Measurements from ENCODE around the gene EBF3.

The EBF3 gene

DNA sequence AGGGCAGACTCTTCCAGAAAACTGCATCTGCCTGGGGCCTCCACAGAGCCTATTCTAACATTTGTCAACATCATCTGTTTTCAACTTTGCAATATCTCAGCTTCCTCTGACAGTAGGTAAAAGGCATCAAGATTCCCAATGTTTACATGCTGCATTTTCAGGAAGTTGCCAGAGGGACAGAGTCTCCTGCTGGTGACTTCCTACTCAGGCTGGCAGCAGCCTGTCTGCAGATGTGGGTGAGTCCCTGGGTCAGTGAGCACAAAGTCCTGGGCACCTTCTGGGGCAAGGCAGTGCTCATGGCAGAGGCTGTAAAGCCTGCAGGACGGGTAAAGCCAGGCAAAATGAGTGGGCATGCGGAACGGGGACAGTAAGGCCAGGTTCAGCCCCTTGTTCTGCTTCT, 69.4 kb downstream of the EBF3 start:
- in situ Hi-C loops (cut with HindIII; ENCODE audit: low sequenced_read_pairs): no loop called here

- in situ Hi-C loops (cut with HindIII; ENCODE audit: low sequenced_read_pairs): no loop called here
These were observed 70.7 kb downstream of the EBF3 start for GRCh38 chr10:129893104-129894089.

DNA sequence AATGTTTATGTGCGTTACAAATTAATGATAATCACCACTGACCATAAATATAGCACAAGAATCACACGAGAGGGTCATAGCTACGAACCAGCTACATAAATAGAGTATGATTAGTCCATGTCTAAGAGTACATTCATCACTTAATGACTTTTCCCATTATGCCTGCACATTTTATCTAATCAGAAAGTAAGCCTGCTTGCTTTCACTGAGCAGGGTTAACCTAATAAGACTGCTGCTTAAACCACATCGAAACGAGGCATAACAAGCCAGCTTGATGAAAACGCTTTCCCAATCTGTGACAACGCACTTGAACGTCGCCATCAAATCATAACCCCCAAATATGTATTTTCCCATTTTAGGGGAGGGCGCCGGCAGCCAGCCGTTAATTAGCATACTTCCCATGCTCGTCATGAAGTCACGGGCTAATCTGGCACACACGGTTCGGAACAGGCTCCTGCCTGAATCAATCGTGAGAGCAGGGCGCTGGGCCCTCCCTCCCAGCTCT, 71.5 kb downstream of the EBF3 start:
- in situ Hi-C loops (cut with HindIII; ENCODE audit: low sequenced_read_pairs): no loop called here

- in situ Hi-C loops (cut with HindIII; ENCODE audit: low sequenced_read_pairs): no loop called here
These were observed 72.3 kb downstream of the EBF3 start for GRCh38 chr10:129891806-129892205.

- in situ Hi-C loops (cut with HindIII; ENCODE audit: low sequenced_read_pairs): no loop called here
These were observed 73.9 kb downstream of the EBF3 start for GRCh38 chr10:129890170-129890569.

DNA sequence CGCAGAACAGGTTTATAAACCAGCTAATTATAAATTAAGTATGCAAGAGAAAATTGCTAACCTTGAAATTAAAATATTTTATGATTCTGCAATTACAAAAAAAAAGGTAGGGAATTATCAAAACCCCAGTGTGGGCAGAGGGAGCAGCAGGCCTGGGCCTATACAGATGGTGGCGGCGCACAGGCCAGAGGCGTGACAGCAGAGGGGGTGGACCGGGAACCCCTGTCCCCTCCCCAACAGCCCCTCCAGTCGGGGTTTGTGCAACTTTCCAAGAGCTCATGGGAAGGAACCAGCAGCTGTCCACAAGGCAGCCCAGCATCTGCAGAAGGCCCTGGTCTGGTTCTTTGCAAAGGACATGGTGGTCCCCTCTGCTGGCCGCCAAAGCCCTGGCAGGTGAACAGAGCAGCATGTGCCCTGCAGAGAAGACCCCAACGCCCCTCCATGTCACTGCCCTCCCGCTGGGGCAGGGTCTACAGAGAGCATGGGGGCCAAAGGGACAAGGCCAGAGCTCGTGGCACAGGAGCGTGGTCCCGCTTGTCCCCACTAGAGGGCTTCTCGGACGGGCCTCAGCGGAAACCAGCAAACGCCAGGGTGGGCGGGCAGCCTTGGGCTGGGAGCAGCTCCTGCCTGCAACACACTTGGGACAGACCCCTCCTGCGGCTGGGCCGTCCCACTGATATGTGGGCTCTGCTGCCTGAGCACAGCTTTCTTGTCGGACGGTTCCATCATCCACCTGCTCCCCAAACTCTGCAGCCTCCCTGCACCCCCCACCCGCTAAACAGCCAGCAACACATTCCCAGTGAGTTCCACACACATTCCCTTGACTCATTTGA, 75.1 kb downstream of the EBF3 start:
- in situ Hi-C loops (cut with HindIII; ENCODE audit: low sequenced_read_pairs): no loop called here

DNA sequence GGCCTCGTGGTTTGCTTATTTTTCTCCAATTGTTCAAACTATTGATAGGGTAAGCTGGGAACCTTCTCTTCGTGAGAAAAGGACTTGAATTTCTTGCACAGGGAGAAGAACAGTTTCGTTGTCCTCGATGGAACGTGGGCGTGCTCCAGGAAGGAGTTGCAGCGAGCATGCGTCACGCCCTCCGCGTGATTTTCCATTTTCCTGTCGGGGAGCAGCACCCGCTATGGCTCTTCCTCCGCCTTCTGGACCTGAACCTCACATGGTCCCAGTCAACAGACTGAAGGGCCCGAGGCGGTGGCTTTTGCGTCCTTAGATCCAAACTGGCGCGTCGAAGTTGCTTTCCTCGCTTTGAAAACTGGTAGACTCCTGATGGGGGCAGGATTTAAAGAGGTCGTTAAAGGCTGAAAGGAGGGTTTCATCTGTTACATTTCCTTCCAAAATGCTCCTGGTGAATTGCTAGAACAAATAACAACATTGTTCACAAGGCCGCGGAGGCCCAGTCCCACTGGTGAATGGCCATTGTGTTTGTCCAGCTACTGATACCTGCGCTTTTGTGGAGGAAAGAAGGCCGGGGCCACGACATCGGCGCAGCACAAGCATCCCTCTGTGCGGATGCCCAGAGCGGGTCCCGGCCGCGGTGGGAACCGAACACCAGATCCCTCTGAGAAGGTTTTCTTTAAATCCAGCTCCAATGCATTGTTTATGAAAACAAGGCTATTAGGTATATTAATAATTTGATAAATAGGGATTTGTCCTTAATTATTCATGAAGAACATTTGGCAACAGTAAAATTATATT, 75.9 kb downstream of the EBF3 start:
- in situ Hi-C loops (cut with HindIII; ENCODE audit: low sequenced_read_pairs): no loop called here

- in situ Hi-C loops (cut with HindIII; ENCODE audit: low sequenced_read_pairs): no loop called here
These were observed 76.6 kb downstream of the EBF3 start for GRCh38 chr10:129887381-129887905.

GRCh38 chr10:129886263-129886662, 77.8 kb downstream of the EBF3 start:
- in situ Hi-C loops (cut with HindIII; ENCODE audit: low sequenced_read_pairs): no loop called here

DNA sequence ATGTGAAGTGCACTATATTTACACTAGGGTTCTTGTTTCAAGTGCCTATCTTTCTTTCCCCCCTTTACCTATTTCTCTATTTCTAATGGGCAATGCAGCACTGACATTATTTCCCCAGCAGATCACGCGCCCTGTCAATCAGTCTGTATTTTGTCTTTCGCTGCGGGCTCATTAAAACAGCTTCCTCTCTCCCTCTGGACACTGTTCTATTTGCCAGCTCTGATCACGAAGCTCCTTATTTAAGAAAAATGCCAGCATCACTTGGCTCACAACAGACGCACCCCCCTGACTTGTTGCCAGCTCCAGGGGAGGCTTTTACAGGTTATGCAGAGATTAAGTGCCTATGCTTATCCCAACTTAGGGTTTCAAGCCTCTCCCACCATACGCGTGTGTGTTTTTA, 78.5 kb downstream of the EBF3 start:
- in situ Hi-C loops (cut with HindIII; ENCODE audit: low sequenced_read_pairs): no loop called here

GRCh38 chr10:129884398-129885078, 79.5 kb downstream of the EBF3 start:
- in situ Hi-C loops (cut with HindIII; ENCODE audit: low sequenced_read_pairs): loop anchor here (5.0 kb wide), 1 partner anchor 482 kb away; no protein-coding TSS in a partner anchor

DNA sequence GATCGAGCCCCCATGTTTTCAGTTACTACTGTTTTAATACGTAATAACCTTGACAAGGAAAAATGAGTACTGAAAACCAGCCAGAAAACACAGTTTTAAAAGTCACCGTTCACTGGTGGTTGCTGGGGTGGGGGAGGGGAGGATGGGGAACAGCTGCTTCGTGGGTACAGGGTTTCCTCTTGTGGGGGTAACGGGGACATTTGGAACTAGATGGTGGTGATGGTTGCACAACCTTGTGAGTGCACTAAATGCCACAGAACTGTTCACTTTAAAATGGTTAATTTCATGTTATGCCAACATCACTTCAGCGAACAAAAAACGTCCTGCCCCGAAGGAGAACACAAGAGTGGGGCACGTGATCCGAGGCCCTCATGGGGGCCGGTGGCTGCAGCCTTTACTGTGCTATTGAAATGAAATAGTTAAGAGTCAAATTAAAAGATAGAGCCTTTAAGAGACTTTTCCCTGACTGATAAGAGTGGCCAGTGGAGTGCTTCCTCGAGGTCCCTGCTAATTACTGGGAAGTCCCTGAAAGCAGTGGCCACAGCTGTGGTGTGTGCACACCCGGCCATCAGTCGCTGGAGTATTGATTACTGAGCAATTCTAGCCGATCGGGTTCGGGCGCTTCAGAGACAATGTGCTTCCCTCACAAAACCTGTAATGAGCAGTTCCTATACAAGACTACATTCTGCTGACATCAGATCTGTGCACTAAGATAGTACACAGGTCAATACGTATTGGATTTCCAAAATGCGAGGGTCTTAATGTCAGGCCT, 80.3 kb downstream of the EBF3 start:
- in situ Hi-C loops (cut with HindIII; ENCODE audit: low sequenced_read_pairs): loop anchor here (5.0 kb wide), 1 partner anchor 482 kb away; no protein-coding TSS in a partner anchor

- in situ Hi-C loops (cut with HindIII; ENCODE audit: low sequenced_read_pairs): loop anchor here (5.0 kb wide), 1 partner anchor 481 kb away; no protein-coding TSS in a partner anchor
These were observed 81.0 kb downstream of the EBF3 start for GRCh38 chr10:129883029-129883428.

DNA sequence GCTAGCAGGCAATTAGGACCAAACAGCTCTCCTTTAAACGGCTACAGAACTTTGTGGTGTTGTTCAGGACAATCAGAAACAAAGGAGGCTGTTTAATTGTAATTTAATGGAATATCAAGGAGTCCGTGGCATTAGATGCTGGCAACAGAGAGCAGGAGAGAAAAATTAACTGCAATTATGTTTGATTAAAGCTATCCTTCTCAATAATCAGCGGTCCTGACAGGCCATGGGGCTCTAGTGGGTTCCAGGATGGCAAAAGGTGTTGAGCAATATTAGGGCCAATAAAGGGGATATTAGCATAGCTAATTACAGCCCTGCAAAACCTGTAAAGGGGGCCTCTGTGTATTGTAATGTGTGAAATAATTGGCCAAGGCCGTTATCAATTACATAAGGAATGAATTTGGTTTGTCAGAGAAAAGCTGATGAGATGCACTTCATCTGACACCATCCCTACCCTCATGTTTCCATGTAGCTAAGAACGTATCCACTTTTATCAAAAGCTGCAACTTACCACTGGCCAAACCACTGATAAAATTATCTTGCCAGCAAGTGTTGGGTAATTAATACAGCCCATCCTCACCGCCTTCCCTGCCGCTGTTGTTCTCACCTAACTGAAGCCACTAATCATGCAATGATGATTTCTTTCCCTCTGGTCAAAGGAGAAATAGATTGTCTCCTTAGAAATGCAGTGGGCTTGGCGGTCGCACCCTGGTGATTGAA, 81.6 kb downstream of the EBF3 start:
- in situ Hi-C loops (cut with HindIII; ENCODE audit: low sequenced_read_pairs): loop anchor here (5.0 kb wide), 1 partner anchor 480 kb away; no protein-coding TSS in a partner anchor

- in situ Hi-C loops (cut with HindIII; ENCODE audit: low sequenced_read_pairs): loop anchor here (5.0 kb wide), 1 partner anchor 479 kb away; no protein-coding TSS in a partner anchor
These were observed 82.4 kb downstream of the EBF3 start for GRCh38 chr10:129881641-129882040.

GRCh38 chr10:129880191-129880870, 83.7 kb downstream of the EBF3 start:
- in situ Hi-C loops (cut with HindIII; ENCODE audit: low sequenced_read_pairs): loop anchor here (5.0 kb wide), 1 partner anchor 478 kb away; no protein-coding TSS in a partner anchor

GRCh38 chr10:129879655-129880054, 84.4 kb downstream of the EBF3 start:
- in situ Hi-C loops (cut with HindIII; ENCODE audit: low sequenced_read_pairs): loop anchor here (5.0 kb wide), 1 partner anchor 477 kb away; no protein-coding TSS in a partner anchor

All from endothelial cell of hepatic sinusoid (primary cell).